HG03159 (cell line): ENCODE results near the gene MED4.

ENCODE experiments used
- ATAC-seq: cut with Tn5 transposase; IDR thresholded peaks from one replicate; pipeline ENCODE4 v1.9.1; 2021; ENCODE audit warnings: mild to moderate bottlenecking, moderate library complexity; ENCODE audit not compliant: unreplicated experiment

The MED4 gene, protein sequence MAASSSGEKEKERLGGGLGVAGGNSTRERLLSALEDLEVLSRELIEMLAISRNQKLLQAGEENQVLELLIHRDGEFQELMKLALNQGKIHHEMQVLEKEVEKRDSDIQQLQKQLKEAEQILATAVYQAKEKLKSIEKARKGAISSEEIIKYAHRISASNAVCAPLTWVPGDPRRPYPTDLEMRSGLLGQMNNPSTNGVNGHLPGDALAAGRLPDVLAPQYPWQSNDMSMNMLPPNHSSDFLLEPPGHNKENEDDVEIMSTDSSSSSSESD

DNA sequence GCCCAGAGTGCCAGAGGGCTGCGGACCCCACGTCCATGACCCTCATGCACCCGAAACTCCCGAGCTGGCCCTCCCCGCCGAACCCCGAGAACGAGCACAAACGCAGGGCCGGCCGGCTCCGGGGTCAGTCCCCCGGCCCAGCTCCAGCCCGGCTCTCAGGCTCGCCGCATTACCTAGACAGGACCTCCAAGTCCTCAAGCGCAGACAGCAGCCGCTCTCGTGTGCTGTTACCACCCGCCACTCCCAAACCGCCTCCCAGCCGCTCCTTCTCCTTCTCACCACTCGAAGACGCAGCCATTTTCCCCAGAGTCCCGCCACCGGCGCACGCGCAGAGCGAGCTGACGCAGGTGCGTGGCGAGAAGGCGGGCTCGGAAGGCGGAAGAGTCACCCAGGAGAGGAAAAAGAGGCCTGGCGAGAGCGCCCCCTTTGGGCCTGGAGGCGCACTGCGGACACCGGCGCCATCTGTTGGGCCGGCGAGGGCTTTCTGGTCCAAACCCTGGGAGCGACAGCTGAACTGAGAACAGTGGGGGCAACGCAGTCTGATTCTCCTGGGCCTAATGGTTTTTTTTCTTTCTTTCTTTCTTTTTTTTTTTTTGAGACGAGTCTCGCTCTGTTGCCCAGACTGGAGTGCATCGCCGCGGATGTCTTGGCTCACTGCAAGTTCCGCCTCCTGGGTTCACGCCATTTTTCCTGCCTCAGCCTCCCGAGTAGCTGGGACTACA lies at the start of gene MED4:
TSS of gene MED4 (minus strand) at position 324 of the 722 bp plus-strand sequence. CDS start at position 298, 26 bp downstream.
- peak; percentile 95 for ATAC-seq

DNA sequence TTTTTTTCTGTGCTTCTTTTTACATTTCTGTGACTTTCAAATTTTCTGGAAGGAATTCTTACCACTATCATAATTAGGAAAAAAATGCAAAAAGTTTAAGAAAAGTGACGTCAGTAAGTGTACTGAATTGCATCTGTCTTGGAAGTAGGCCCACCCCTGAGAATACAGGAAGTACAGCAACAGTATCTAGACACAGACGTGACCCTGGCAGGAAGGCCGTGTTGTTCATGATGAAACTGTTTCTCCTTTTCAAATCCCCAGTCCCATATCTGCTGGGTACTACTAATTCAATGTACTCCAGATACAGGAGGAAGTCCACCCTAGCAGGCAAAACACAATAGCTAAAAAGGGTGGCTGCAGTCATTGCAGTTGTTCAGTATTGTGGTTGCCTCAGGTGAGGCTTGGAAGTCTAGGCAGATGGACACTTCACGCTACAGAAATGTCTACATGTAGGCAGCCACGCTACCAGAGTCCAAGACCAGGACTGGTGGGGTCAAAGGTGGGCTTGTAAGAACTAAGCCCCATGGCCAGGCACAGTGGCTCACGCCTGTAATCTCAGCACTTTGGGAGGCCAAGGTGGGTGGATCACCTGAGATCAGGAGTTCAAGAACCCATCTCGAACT lies 49.6 kb upstream of the MED4 start:
- no peak for ATAC-seq

DNA sequence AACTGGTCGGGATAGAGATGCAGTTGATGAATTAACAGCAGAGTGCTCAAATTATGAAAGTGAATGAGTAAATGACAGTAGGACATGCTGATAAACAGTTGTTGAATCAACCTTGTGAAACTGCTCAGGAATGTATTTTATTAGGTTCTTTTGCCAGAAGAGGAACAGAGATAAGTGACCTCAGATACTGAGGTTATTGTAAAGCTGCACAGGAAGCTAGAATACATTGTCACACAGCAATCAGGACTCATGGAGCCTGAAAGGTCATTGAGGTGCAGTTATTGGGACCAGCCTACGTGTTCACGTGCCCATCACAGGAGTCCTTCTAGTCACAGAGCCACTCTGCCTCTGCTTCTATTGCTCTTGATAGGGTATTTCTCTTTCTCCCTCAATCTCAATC lies 47.5 kb upstream of the MED4 start:
- ATAC-seq = peak; percentile 98

DNA sequence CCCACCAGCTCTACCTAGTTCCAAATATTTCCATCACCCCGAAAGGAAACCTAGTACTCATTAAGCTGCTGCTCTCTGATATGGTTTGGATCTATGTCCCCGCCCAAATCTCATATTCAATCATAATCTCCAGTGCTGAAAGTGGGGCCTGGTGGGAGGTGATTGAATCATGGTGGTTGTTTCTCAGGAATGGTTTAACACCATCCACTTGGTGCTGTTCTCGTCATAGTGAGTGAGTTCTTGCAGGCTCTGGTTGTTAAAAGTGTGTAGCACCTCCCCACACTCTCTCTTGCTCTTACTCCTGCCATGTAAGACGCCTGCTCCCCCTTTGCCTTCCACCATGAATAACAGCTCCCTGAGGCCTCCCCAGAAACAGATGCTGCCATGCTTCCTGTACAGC lies 43.4 kb upstream of the MED4 start:
- ATAC-seq = no peak

DNA sequence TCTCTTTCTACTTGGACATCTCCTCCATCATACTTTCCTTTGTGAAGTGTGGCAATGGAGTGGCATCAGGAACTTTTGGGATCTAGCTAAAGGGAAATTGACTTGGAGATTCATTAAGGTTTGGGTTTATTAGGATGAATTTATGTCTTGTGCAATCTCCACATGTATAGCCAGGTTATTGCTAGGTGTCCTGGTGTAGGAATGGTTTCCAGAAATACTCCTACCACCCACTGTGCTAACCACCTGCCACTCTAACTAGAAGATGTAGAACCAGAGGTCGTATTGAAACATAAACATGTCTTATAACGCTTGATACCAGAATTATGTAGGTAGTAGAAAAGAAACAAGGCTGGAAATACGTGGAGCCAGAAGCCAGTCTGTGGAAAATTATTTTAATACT lies 38.1 kb upstream of the MED4 start:
- ATAC-seq = no peak

DNA sequence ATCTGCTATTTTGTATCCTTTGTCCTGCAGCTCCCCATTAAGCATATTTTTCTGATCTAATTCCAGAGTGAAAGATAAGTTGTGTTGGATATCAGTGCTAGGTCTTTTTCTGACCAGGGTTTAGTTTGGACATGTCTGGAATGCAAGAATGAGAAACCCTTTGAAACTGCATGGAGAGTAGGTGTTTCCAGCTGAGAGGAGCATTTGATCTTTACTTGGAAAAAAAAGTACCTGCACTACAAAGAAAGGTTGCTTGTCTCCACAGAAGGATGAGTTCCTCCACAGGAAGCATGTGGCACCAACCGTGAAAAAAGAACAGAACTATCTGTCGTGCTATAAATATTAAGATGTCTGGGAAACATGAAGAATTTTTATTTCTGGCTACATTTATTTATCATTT lies 36.6 kb upstream of the MED4 start:
- no peak for ATAC-seq

DNA sequence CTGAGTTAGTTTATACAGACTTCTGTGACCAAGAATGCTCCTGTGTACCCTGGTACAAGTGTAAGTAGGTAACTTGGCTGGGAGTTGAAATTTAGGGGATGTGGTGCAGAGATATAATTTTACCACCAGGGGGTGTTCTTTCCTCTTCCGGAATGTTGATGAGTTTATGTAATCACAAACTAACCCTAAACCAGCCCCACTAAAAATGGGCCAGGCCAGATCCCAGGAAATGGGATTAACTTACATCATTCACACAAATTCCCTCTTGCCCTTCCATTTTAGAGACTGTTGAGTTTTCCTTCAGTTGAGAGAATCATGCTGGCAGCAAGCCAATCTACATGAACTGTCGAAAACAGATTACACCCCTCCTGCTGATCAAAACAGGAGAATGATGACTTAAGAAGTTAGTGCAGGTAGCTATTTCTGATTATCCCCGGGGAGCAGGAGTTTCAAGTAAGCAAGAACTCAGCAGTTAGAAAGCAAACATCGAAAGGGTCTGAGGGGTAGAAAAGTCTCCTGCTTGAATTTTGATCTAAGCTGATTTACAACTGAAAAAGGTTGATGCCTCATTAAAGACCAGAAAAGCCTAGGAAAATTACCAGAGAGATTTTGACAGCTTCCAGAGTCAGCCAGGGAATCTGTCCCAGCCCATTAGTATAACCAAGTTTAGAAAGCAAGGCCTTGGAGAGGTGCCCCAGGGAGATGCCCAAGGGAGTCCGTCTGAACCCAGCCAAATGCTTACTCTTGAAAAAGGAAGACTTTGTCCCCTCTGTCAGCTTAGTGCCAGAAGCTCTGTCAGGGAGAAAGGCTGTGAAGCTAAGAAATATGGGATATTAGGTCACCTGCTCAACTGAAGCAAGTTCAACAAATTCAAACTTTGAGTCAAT lies 32.3 kb upstream of the MED4 start:
- no peak for ATAC-seq

DNA sequence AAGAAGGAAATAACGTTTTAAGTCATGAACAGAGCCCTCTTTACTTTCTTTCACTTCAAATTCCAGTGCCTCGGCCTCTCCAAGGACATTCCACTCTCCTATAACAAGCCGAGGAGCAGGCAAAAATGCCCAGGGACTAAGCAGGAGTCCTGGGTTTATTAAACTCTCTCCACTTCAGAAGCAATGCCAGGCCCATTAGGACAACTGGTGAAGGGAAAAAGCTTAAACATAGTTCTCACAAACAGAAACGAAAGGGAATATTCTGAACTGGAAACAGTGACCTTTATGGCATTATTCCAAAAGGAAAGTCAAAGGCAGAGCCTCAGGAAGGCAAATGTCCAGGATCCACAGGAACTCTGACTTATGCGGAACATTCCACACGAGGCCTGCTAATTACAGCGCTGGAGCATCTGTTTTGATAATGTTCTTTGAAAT lies 30.9 kb upstream of the MED4 start:
- ATAC-seq = no peak

DNA sequence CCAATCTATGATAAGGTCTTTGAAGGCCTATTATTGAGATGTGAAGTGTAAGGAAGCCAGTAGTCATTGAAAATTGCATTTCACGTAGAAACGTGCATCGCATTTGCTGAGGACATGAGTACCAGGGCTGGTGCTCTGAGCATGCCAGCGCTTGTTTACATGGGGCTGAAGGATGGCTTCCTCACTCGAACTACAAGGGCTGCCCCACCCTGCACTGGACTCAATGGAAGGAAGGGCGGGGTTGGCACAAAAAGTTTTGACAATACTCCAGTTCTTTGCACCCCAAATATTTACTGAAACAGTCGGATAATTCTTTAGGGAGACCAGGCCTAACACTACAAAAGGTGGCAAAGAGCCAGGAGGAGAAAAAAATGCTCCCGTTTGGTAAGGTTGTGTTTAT lies 28.9 kb upstream of the MED4 start:
- ATAC-seq = no peak

DNA sequence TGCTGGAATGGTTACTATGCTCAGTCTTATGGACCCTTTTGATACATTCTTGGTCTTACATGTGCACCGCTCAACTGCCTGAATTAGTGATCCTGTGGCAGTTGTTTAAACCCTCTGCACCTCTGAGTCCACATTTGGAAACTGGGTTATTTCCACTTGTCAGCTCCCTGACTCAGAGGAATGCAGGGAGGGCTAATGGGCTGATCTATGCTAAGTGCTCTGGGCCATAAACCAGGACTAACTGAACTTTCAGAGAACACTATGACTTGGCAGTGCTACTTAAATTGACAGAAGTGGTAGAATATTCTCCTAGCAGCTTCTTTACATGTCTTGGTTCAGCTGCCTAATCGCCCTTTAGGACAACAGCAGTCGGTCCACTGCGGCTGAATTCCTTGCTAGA lies 26.8 kb upstream of the MED4 start:
- no peak for ATAC-seq

DNA sequence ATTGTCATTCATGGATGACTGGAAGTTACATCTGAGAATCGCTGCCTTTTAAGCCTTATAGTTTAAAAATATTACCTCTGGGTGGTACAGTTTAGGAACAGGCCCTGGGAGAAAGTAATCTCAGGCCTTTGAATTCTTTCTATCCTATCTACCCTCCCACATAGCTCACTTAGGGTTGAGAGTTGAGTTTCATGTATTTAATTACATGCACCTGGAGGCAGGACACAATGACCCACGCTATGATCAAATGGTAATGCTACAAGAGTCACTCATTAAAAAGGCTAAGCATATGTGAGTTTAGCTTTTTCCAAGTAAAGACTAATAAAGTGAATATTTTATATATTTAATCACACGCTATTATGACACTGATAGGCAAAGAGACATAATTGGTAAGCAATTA lies 25.3 kb upstream of the MED4 start:
- ATAC-seq = no peak

DNA sequence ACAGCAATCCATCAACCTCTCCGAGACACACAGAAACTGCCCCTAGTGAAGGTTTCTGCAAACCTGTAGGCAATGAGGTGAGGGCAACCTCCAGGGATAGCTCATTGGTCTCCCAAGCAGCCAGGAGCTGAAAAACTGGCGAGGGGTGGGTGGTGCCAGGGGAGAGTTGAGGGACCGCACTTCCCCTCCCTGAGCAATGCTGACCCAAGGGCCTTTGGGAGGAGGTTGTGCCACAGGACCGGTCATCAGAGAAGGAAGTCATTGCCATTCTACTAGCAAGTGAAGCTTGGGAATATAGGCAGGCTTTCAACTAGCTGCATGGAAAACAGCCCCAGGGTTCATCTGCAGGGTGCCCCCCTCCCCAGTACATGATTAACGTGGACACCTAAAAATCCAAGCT lies 23.1 kb upstream of the MED4 start:
- no peak for ATAC-seq

DNA sequence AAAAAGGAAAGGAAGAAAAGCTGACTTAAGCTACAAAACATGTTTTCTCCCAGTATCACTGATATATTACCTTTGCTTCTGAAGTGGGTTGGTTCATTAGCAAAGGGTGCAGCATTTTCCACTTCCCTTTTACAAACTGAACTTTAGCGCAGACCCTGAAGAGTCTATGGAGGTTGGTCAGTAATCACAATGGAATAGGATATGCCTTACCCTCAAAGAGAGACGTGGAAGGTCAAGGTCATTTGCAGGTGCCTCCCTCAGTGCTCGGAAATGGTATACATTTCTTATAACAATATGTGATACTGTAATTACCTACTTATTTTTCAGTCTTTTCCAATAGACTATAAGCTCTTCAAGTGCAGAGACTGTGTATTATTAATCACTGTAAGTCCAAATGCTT lies 21.9 kb upstream of the MED4 start:
- no peak for ATAC-seq

DNA sequence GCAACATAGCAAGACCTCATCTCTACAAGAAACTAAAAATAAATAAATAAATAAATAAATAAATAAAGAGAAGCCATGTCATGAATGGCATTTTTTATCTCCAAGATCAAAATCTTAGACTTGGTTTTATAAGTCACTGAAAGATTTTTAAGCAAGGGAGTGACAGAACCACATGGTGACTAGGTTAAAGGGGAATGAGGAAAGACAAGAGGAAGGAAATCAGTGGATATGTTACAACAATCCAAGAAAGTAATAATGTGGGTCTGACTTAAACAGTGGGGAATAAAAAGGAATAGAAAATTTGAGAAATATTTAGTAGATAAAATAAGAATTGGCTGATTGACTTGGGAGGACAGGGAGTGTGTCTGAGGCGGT lies 18.8 kb upstream of the MED4 start:
- ATAC-seq = no peak

DNA sequence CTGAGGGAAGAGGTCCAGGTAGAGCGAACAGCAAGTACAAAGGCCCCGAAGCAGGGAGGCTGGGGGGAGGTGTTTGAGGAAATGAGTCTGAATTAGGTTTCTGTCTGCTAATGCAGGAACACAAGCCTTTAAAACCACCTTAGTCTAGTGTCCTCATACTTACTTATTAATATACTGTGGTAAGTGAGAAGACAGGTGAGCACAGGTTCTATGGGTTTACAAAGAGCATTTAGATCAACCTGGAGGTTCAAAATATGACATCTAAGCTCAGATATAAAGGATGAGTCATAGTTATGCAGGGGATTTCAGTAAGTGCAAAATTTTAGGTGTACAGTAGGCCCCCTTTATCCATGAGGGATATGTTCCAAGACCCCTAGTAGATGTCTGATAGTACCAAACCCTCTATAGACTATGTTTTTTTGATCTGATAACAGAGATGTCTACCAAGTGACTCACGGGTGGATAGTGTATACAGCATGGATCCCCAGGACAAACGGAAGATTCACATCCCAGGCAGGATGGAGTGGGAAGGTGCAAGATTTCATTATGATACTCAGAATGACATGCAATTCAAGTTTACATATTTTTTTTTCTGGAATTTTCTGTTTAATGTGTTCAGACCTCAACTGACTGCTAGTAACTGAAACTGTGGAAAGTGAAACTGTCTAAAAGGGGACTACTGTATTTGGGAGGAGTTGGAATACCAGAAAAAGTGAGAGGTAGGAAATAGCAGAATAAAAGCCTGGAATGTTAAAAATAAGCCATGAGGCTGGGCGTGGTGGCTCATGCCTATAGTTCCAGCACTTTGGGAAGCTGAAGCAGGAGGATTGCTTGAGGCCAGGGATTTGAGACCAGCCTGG lies 18.2 kb upstream of the MED4 start:
- ATAC-seq = no peak

DNA sequence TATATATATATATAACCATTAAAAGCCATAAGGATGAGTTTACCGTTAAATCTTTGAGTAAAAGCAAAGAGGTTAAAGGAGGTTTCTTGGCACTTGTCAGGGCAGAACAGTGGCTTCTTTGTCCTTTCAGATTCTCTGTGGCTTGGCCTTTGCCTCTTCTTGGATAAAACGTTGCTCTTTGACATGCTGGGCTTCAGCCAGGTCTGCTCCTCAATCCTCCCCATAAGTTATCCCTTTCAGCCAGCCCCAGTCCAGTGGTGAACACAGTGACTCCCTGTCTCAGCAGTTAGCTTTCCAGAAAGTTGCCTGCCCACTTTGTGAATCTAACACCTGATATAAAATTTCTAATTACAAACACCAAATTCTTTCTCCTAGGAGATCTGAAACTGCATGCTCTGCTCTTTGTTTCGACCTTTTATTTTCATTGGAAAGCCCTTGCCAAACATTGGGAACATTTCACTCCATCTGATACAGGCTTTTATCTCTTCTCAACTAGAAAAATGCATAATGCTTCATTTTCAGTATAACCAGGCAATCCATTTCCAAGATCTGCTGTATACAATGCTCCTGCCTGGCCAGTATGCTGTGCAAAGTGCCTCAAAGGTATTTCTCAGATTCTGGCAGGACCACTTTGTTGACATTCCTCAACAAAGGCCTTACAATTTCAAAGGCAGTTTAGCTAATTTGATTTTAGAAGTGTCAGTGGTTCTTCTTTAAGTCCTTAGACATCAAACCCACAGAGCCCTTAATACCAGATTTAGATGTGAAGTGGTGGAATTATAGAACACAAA lies 16.2 kb upstream of the MED4 start:
- no peak for ATAC-seq

DNA sequence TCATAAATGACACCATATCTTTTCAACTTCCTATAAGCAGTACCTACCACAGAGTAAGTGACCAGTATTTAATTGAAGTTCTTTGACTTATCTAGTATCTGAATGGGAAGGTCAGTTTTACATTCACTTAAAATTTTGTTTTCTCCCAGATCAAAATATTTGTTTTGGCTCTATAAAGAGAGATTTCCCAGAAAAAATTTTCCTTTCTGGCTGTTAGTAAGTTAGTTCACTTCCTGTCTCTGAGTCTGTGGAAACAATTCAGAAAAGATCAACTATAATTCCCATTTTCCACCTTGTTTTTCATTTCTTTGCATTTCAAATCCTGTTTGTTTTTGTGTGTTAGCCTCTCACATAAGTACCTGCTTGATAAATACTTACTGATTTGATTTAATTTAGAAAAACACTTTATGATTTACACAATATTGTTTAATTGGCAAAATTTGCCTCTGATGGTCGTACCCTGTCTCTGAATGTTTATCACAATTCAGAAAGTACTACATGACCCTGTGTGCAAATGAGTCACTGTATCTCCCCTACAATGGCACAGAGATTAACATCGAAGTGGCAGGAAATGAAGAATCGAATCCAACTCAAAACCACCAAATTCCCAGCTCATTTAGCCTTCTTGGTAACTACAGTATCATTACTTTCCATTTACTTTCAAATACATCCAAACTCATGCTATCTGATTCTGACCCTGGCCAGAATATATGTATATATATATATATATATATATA lies 15.4 kb upstream of the MED4 start:
- ATAC-seq = no peak

DNA sequence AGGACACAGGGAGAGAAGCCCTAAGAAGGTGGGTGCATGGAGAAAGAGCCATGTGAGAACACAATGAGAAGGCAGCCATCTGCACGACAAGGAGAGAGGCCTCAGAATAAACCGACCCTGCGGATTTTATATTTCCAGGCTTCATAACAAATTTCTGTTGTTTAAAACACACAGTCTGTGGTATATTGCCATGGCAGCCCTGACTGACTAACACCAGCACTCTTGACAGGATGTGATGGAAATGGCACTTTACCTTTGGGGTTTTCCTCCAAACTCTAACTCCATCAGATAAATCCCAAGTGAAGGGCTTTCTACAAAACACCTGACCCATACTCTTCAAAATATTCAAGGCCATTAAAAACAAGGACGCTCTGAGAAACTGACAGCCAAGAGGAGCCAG lies 13.2 kb upstream of the MED4 start:
- ATAC-seq = no peak

DNA sequence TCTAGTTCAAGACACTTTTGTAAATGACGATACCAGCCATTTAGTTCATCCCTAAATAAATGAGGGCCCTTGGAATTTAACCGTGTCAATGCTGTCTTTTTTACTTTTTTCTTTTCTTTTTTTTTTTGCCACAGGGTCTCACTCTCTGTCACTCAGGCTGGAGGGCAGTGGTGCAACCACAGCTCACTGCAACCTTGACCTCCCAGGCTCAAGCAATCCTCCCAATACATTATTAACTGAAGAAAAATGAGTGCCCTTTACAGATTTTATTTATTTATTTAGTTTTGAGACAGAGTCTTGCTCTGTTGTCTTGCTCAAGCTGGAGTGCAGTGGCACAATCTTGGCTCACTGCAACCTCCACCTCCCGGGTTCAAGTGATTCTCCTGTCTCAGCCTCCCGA lies 2.9 kb upstream of the MED4 start:
- ATAC-seq = no peak
